Brain pericyte (primary cell): Measurements from ENCODE around the gene ARTN.

Source experiments
- DNase-seq: peaks from one replicate; pipeline ENCODE4 v3.0.0-alpha.2; 2012; ENCODE audit warnings: low read depth, low spot score

The ARTN gene

DNA sequence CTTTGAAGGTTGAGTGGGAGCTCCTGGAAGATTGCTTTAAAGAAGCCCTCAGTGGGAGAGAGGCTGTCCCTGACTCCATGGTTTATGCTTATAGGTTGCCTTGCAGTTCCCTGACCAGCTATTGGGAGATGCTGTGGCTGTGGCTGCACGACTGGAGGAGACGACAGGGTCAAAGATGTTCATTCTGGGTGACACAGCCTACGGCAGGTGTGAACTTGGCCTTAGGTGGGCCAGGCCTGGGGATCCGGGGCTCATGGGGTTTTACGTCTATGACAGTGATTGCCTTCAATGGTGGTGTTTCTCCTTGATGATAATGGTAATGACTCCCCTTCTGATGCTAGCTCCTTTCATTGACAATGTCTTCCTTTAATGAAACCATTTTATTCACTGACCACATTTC is 36.9 kb downstream of the ARTN start:
- no peak for DNase-seq

DNA sequence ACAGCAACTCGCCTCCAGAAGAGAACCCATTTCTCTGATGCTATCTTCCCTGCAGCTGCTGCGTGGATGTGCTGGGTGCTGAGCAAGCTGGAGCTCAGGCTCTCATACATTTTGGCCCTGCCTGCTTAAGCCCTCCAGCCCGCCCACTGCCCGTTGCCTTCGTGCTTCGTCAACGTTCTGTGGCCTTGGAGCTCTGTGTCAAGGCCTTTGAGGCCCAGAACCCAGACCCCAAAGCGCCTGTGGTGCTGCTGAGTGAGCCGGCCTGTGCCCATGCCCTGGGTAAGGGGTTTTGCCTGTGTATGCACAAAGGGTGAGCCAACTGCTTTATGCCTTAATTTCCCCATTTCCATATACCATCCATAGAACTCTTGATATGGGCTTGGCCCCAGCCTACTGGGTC is 37.3 kb downstream of the ARTN start:
- DNase-seq, result no peak

DNA sequence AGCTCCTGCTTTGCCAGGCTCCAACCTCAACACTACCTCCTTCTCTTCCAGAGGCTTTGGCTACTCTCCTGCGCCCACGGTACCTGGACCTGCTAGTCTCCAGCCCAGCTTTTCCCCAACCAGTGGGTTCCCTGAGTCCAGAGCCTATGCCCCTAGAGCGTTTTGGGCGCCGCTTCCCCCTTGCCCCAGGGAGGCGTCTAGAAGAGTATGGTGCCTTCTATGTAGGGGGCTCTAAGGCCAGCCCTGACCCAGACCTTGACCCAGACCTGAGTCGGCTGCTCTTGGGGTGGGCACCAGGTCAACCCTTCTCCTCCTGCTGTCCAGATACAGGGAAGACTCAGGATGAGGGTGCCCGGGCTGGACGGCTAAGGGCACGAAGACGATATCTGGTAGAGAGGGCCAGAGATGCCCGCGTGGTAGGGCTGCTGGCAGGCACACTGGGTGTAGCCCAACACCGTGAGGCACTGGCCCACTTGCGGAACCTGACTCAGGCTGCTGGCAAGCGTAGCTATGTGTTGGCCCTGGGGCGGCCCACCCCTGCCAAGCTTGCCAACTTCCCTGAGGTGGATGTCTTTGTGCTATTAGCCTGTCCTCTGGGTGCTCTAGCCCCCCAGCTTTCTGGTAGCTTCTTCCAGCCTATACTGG is 37.9 kb downstream of the ARTN start:
- DNase-seq, result no peak

DNA sequence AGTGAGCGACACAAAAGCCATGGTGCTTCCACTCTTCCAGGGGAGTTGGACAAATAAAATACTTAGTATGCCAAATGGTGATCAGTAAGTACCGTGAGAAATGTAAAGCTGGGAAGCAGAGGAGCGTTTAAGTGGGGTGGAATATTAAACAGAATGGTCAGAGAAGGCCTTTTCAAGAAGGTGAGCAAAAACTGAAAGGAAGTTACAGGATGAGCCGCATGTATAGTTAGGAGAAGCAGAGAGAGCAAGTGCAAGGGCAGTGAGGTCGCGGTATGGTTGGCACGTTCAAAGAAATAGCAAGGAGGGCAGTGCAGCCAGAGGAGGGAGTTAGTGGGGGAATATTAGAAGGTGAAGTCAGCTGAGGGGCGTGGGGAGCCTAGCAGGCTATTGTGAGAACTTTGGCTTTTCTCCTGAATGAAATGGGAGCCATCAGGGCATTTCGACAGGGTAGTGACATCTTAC is 40.4 kb downstream of the ARTN start:
- no peak for DNase-seq

DNA sequence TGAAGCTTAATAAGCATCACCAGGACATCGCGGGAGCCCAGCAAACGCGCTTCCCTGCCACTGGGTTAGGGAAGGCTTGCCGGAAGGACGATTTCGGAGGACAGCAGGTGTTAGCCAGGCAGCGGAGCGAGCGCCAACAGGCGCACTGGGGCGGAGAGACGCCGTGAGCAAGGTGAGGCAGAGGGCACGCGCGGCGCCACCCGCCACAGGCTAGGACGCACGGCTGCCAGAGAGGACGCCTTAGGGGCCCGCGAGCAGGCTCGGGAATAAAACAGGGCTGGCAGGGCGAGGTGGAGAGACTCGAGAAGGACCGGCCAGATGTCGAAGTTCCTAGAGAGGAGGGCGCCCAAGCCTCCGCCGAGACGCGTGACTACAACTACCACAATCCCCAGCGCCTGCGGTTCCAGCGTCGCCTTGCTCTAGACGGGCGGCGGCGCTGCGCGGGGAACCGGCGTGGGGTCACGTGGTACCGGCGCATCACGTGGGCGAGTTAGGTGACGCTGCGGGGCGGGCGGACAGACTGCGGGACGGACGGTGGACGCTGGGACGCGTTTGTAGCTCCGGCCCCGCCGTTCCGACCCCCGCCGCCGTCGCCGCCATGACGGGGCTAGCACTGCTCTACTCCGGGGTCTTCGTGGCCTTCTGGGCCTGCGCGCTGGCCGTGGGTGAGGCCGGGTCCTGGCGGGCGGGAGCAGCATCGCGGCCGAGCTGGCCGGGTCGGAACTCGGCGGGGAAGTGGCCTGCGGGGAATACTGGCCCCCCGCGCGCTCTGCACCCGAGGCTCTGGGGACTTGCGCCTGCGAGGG is 41.0 kb downstream of the ARTN start, which contains the start of gene ATP6V0B:
Gene ATP6V0B (plus strand): TSS at position 518 of the 806 bp plus-strand sequence. CDS start 81 bp downstream, at position 599.
- DNase-seq, result peak; percentile 75

DNA sequence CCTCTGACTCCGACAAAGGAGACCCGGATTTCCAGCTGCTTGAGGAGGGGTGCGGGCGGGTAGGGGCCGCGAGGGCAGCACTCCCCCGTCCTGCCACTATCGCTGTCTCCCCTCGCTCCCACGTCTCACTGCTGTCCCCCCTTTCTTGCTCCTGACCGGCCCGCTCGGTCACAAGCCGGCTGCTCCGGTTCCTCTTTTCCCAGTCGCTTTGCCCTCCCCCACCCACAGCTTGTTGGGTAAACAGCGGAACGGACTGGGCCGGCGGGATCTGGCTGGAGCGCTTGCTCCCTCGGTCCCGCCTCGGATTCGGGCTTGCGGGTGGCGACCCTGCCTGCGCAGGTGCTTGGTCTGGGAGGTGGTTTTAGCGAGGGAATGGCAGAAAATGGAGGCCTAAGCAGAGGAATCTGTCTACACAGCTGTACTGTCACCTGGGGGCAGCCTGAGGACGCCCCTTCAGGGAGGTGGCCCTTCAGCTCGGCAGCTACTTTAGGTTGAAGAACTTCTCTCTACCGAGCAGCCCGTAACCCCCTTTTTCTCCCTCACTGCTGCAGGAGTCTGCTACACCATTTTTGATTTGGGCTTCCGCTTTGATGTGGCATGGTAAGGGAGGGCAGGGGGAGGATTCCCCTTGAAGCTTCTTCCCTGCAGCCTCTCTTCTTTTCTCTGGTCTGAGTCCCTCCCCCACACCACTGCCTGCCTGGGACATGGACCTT is 41.8 kb downstream of the ARTN start:
- DNase-seq, result no peak

DNA sequence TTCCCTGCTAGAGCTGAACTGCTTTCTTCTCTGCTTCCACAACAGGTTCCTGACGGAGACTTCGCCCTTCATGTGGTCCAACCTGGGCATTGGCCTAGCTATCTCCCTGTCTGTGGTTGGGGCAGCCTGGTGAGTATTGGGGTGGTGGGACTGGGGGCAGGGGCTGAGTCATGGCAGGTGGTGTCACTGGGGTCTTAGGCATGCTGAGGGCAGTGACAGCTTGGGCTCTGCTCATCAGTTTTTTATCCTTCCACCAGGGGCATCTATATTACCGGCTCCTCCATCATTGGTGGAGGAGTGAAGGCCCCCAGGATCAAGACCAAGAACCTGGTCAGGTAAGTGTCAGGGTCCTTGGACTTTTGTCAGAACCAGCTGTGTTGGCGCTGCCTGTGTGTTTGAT is 42.4 kb downstream of the ARTN start:
- no peak for DNase-seq

DNA sequence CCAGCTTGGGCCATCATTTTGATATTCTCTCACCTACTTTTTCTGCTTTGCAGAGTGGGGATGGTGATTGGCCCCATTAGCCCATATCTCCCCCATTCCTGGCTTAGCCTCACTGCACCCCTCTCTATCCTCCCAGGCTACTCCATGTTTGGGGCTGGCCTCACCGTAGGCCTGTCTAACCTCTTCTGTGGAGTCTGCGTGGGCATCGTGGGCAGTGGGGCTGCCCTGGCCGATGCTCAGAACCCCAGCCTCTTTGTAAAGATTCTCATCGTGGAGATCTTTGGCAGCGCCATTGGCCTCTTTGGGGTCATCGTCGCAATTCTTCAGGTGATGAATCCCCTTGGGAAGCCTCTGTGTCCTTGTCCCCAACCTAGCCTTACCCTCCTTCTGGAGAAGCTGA is 43.3 kb downstream of the ARTN start:
- no peak for DNase-seq

DNA sequence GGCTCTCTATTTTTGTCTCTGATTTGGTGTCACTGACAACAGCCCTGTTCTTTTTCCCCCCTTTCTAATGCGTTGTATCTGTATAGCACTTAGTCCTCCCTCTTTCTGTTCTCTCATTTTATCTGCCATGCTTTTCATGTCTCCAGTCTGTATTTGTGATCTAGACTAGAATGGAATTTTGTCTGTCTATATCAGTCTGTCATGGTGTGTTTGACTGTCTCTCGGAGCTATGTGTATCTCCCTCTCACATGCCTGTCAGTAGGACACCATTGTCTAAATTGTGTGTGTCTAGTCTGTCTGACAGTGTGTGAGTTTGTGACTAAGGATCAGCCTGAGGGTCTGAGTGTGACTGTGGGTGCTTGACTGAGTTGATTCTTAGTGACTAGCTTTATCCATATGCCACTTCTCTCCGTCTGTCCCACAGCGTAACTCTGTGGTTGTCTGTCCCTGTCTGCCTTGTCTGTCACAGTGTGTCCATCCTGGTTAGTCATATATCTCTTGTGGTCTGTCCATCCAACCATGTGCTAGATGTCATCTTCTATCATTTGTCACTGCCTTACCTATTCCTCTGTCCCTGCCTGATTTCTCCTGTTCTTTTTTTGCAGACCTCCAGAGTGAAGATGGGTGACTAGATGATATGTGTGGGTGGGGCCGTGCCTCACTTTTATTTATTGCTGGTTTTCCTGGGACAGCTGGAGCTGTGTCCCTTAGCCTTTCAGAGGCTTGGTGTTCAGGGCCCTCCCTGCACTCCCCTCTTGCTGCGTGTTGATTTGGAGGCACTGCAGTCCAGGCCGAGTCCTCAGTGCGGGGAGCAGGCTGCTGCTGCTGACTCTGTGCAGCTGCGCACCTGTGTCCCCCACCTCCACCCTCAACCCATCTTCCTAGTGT is 44.0 kb downstream of the ARTN start:
- no peak for DNase-seq

DNA sequence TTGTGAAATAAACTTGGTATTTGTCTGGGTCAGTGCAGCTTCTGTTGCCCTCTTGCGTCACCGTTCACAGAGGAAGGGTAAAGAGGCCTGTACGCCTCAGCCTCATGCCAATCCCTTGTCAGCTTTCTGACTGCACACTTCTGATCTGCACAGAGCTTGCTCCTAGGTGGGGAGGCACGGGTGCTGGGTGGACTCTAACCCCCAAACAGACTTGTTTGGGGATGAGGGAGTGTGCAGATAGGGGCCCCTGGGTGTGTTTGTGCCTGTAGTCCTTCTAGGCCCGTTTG is 44.6 kb downstream of the ARTN start:
- DNase-seq, result no peak

DNA sequence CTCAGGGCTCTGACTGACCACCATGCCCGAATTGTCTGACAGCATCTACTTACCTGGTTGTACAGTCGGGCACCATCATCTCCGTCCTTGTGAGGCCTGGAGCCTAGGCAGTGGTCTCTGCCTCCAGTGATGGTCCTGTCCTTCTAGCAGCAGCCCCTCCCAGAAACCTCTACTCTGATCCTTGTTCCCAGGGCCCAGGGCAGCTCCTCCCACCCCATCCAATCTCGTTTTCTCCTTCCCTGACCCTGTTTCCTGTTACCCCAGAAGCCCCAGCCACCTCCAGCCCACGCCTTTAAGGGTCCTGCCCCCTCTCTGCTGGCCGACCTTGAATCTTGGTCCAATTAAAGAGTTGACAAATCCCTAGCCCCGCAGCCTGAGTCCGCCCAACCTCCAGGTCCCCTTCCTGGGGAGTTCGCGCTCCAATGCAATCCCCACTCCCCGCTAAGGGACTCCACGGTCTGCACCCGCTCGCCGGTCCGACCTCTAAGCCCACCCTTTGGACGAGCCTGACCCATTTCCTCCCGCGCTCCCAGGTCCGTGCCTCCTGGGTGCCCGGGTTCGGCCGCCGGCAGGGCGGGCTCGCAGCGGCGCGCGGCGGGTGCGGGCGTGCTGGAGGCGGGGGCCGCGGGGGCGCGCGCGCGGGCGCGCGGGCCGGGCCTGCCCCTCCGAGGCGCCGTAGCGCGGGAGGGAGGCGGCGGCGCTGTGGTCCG is 45.1 kb downstream of the ARTN start, which contains the start of gene B4GALT2:
Gene B4GALT2 (plus strand): TSS at position 660 of the 710 bp plus-strand sequence. CDS start 1,951 bp downstream, outside the sequence.
- DNase-seq, result no peak

DNA sequence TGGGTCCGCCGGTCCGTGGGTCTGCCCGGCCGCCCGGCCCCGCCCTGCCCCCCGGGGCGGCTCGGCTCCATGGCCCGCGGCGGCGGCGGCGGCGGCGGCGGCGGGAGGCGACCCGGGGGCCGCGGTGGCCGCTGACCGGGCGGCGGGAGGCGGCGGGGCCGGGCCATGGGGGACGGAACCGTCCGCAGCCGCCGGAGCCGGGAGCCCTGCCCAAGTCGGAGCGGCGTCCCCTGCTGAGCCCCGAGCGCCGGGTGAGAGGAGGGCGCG is 45.6 kb downstream of the ARTN start:
- no peak for DNase-seq

DNA sequence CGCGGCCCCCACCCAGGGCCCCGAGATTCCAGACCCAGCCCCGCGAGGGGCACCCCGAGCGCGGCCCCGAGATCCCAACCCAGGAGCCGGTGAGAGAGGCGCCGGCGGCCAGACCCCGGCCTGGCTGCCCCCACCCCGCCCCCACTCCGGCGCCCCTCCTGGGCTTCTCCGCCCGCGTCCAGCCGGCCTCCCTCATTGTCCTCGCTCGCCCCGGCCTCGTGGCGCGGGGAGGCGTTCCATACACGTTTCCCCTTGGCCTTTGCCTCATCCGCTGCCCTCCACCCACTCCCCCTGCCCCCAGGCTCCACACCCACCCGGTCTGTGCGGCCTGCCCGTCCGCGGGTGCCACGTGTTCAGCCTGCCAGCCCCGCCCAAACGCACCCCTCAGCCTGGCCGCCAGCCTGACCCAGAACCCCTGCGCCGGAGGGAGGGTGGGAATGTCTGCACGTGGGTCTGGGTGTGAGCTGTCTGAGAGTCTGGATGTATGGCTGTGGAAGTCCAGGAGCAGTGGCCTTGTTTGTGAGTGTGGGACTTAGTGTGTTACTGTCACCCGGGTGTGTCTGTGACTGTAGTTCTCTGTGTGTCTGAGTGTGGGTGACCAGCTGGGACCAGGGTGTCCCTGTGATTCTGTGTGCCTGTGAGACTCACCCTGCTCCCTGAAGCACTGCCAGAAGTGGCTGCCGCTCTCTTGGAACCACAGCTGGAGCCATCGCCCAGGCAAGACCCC is 46.1 kb downstream of the ARTN start:
- no peak for DNase-seq

DNA sequence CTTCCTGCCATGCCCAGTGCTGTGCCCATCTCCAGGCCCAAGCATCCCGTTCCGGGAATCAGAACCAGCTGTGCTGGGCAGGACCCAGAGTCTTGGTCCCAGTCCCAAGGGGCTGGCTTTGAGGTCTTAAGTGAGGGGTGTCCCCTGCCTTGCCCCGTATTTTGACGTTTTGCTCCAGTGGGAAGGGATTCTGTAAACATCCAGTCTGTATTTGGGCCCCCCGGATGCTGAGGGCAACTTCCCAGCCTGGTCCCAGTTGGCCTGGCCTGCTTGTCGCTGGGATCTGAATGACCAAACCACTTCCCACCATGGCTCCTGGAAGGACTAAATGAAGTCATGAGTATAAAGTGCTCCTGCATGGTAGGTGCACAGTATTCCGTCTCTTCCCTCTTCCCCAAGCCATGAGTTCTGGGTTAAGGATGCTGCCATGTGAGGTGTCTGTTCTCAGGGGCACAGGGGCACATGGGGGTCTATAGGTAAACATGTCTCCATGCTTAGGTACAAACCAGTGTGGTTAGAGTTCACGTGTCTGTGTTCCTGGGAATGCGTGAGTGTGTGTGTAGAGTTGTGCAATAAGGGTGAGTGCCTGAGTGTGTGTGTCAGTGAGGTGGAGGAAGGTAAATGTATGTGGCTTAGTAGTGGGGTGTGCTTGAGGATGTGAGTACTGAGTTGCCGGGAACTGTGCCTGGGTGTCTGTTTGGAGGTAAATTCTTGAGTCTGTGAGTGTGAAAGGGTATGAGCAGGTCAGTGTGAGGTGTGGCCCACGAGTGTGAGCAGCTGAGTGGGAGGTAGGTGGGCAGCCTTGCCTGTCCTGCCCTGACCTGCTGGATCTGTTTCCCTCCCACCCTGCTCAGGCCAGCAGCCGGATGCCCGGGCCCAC is 46.9 kb downstream of the ARTN start:
- no peak for DNase-seq

DNA sequence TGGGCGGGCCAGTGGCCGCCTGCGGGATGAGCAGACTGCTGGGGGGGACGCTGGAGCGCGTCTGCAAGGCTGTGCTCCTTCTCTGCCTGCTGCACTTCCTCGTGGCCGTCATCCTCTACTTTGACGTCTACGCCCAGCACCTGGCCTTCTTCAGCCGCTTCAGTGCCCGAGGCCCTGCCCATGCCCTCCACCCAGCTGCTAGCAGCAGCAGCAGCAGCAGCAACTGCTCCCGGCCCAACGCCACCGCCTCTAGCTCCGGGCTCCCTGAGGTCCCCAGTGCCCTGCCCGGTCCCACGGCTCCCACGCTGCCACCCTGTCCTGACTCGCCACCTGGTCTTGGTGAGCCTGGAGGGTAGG is 47.5 kb downstream of the ARTN start:
- DNase-seq, result no peak

DNA sequence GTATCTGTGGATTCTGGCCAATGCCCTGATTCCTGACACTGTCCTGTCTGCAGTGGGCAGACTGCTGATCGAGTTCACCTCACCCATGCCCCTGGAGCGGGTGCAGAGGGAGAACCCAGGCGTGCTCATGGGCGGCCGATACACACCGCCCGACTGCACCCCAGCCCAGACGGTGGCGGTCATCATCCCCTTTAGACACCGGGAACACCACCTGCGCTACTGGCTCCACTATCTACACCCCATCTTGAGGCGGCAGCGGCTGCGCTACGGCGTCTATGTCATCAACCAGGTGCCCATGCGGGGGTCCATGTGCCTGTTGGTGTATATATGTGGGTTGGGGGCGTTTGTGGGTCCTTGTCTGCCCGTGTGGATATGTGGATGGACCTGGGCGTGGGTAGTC is 48.0 kb downstream of the ARTN start:
- no peak for DNase-seq

DNA sequence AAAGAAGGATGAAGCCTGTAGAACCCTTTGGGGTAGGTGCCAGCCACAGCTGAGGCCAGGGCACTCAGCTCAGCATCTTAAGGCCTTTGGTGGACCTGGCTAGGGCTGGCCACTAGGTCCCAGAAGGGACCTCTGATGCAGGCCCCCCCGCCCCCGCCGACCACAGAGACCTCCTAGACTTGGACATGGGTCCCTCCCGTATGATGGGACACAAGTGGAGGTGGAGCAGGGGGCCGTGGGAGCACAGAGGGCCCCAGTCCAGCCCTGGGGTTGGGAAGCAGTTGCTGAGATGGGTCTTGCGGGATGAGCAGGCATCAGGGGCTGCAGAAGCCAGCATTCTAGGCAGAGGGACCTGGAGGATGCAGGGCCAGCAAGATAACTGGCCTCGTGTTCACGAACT is 48.6 kb downstream of the ARTN start:
- DNase-seq, result no peak

DNA sequence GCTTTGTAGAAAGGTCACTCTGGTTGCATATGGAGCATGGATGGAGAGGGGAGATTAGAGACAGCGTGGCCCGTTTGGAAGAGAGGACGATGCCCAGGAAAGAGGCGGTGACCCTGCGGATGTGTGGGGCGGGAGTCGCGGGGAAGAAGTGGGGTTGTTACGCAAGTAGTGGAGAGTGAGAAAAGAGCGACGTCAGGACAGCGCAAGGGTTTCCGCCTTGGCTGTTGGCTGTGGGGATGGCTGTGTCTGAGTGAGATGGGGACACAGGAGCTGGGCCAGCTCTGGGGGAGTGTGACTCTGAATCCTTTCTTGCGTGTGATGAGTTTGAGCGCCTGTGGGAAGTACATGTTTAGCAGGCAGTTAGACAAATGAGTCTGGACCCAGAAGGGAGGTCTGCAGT is 49.2 kb downstream of the ARTN start:
- no peak for DNase-seq

DNA sequence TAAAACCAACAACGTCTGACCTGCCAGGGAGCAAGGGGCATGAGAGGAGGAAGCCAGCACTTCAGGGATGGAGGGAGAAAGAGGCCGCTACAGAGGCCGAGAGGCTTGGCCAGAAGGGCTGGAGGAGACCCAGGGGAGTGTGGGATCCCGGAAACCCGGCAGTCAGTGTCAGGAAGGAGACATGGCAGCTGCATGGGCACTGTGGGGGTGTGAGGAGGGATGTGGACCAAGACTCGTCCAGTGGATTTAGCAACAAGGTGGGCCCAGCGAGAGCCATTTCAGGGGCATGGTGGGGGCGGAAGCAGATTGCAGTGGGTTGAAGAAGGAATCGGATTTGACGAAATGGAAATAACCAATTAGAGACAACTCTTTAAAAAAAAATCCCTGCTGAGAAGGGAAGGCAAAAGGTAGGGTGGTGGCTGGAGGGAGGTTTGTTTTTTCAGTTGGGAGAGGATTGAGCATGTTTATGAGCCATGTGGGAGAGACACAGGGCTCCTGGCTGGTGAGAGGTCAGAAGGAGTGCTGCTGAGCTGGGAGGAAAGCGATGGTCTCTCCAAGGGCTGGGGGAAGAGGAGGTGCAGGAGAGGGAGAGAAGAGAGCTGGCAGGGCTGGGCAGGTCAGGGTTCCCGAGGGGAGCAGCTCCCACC is 49.8 kb downstream of the ARTN start:
- DNase-seq, result no peak
